ENCODE data around the gene ZDHHC22.
A peak's percentile ranks its signal among the peaks of the same experiment; 100 is the strongest.

Gene ZDHHC22

GRCh38 chr14:77102154-77102553 lies 39.4 kb downstream of the ZDHHC22 start:
- DNase-seq: no peak

GRCh38 chr14:77100961-77101360 lies 40.6 kb downstream of the ZDHHC22 start:
- no peak for DNase-seq

- DNase-seq: no peak
Observed at GRCh38 chr14:77099425-77100167, 42.0 kb downstream of the ZDHHC22 start.

- peak in 1 of 2 donors; percentile 19 for DNase-seq
Observed at GRCh38 chr14:77098529-77099353, 42.9 kb downstream of the ZDHHC22 start.

GRCh38 chr14:77097700-77098528 lies 43.7 kb downstream of the ZDHHC22 start, which contains the start of gene CIPC:
TSS of gene CIPC (plus strand) at chr14:77098258. CDS start at chr14:77105709, 7,451 bp downstream.
- peak; percentile 99 for DNase-seq

DNA sequence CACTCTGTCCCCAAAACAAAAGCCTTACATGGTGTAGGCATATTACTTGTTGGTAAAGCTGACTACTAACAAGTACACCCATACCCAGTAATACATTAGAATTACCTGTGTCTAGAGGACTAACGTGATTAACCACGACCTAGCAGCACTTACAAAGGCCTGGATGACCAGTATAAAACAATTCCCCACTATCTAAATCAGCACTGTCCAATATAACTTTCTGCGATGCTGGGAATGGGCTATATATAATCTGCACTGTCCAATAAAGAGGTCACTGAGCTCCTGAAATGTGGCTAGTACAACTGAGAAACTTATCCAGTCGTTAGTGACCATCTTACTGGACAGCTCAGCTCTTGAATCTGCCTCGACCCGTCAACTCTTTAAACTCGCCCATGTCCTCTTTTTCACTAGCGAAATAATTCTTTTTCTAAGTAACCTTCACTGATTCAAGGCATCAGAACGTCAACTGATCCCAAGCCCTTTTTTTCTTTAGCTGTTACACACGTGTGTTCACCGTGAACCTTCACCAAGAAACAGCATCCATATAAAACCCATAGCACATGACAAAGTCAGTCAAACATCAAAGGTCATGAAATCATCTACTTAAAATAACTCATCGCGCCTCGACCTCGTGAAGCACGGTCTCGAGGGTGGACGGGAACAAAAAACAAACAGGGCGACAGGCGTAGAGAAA lies 44.4 kb downstream of the ZDHHC22 start:
- no peak for DNase-seq

DNA sequence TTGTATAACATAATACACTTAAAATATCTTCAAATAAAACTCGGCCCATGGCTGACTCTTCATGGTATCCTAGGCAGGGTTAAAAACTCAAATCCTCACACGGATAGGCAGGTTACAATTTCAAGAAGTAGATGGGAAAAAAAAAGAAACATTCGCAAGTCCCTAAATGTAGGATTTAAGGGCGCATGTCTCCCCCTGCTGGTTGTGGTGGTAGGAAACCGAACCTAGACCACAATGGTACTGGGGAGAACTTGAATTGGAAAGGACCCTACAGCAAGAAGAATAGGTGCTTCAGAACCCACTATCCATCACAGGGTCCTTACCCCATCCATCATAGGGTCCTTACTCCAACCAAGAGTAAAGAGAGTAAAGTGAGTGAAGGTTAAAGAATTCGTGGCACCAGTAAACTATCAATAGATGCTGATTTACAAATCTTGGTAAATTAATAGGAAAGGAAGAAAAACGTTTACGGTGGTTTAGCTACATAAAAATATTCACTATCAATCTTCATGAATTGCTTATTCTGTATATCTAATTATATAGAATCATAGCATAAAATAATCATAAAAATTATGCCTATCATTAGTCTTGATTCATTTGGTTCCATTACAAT lies 46.8 kb downstream of the ZDHHC22 start:
- peak; percentile 72 to 83 for DNase-seq

- no peak for DNase-seq
Observed at GRCh38 chr14:77092676-77093075, 48.9 kb downstream of the ZDHHC22 start.

- no peak for DNase-seq
Observed at GRCh38 chr14:77091518-77091917, 50.1 kb downstream of the ZDHHC22 start.

DNA sequence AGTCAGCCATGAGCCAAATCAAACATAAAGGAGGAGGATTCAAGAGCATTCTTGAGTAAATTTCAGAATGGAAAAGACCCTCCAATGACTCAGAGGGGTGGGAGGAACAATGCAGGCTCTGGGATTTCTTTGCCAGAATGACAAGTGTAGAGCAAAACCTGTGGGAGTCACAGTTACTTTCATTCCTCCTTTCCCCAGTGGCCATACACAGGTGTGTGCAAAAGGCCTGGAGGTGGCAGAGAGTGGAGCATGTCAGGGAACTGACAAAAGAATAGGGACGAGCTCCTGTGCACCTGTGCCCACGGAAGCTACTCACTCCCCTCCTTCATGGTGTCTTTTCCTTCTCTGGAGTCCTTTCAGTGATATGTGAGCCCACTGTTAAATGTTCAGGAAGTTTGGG lies 52.9 kb downstream of the ZDHHC22 start:
- DNase-seq: no peak

DNA sequence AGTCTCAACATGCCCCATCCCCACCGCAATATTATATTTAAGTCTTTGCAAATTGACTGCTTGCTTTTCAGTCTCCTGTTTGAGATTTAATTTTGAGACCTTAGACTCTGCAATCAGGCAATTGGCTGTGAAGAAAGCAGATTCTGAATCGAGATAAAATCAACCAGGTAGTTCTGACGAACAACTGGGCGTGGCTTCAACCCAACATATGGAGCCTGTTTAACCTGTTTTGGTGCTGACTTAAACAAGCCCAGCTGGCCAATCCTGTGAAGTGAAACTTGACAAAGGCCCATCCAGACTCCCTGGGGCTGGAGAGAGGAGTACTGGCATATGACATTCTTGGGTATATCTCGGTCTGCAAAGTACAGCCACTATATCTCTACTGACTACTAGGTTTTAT lies 53.4 kb downstream of the ZDHHC22 start:
- DNase-seq: no peak

- DNase-seq: no peak
Observed at GRCh38 chr14:77087631-77088030, 54.0 kb downstream of the ZDHHC22 start.

DNA sequence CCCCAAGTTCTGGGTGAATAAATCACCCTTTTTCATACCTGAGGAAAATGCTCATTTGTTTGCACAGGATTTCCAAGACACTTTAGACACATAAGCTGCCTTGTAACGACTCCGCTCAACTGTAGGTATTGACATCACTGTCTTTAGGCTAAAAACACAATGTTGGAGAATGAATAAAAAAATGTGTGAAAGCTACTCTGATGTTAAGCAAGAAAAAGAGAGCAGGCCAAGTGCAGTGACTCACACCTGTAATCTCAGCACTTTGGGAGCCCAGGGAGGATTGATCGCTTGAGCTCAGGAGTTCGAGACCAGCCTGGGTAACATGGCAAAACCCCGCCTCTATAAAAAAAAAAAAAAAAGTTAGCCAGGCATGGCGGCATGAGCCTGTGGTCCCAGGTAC lies 54.6 kb downstream of the ZDHHC22 start:
- no peak for DNase-seq

DNA sequence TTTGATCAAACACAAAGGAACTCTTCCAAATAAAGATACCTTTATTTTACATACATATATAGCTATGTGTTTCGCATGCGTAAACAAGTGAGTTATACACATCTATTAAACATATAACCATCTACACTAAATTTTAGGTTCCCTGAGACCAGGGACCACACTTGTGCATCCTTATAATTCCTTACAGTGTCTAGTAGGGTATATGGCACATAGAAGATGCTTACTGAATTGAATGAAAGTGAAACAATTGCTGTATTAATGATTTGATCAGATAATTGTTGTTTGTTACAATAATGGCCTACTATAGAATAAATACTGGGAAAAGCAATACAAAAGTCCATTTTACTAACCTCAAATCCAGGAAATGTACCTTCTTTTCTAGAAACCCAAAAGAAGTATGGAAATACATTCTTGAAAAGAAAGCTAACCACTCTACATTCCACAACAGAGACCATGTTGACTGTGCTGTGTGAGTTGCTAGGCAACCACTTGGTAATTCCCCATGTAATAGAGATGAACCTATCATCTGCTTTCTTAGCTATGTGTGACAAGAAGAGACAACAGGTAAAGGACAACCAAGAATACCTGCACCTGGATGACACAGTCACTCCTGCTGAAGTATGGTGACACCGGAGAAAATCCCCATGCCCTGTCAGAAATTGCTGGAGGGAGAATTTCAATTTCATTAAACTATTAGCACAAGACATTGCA lies 55.4 kb downstream of the ZDHHC22 start:
- no peak for DNase-seq

GRCh38 chr14:77085538-77085937 lies 56.1 kb downstream of the ZDHHC22 start:
- DNase-seq: no peak

DNA sequence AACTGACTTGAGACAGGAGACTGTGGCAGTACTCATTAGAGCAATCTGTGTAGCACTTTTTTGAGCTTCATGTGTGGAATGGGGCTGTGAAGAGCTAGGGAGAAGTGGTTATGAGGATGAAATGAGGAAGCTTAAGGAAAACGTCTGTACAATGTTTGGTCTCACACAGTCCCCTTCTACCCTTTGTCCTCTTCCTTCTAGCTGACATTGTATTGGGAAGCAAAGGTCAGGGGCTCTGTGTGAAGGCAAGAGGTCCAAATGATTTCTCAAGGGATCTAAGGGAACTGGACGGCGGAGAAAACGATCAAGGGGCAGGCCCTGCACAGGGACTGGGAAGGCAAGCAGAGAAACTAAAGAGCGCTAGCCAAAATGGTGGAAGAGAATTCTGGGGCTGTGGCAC lies 56.6 kb downstream of the ZDHHC22 start:
- no peak for DNase-seq

DNA sequence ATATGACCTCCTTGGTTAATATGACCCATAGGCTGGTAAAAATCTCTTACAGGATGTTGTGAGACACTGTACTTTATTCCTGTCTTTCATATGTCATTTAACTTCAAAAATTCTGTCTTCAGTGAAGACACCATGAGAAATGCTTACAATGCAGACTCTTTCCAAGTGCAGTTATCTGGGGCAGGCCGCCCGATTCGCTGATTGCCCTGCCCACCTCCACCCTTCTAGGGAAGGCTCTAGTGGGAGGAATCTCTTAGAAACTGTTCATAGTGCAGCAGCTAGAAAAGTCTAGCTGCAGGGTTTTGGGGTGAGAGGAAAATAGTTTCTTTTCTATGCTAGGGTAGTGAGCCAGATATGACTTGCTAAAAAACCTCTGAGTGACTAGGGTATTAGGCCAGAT lies 58.5 kb downstream of the ZDHHC22 start:
- no peak for DNase-seq

DNA sequence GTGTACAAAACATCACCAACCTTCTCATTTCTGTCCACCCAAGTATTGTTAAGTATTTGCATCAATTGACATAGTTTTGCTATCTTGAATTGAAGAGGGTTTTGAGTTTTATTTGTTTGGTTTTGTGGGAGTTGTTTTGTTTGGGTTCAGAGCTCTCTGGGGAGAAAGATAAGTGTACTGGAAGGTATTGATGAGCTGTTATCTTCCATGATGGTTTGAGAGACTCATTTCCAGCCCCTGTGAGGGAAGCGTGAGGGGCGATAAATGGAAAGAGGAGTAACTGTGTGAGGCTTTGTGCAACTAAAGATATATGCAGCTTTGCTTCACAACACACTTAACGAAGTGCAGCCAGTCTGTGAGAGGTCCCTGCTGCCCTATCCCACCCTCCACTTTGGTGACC lies 59.2 kb downstream of the ZDHHC22 start:
- no peak for DNase-seq

Data from activated CD4-positive, alpha-beta T cell treated with anti-CD3 and anti-CD28 coated beads for 4 hours (primary cell).